ENCODE results near the gene KPNA6. TPM values are rescaled to one million over a fixed set of nuclear protein-coding genes. Genes with fewer than 3 reads are reported as not detected.

Gene KPNA6
- total RNA-seq, 1 donor from 2014 or later, result 28.7 TPM

DNA sequence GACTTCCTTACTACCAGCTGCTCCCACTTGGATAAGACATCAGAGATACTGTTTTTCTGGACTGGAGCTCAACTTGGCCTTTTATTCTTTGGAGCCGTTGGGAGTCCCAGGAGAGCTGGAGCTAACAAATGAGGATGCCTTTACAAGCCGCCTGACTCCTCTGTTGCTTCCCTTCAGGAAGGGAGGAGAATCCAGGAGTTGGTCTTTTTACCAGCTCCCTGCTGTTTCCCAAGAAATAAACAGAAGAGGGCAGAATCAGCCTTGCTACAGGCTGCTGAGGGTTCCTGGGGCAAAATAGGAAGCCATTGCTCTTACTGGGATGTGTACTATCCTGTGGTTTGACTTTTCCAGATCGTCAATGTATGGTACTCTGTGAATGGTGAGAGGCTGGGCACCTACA lies 115.8 kb downstream of the KPNA6 start:
- Histone ChIP-seq H3K27ac (peak overlapping the region; percentile 87), H3K9me3 (no peaks in the 10 kb centered on the region), H3K36me3 (peaks cover 0 to 46% of the 10 kb centered on the region in 2 donors), H3K4me1 (peaks cover 28% of the 10 kb centered on the region), H3K27me3 (no peaks in the 10 kb centered on the region), H3K4me3 (peak overlapping the region in 1 of 2 donors; percentile 95)
- intact Hi-C loops (cut with DNase I), result loop anchor here (10.0 kb wide), 1 partner anchor 171 kb away; the partner anchor contains the start of gene BSDC1
- no peak for DNase-seq (ENCODE audit: extremely low spot score in 2 of 2)
- TF ChIP-seq POLR2AphosphoS5 (IDR thresholded peaks at IDR 0.05; ENCODE audit: insufficient read depth in 1 of 2, low read depth in 1 of 2) (no peak), POLR2A (IDR thresholded peaks at IDR 0.05) (no peak)
- TF ChIP-seq, protein P1, sequence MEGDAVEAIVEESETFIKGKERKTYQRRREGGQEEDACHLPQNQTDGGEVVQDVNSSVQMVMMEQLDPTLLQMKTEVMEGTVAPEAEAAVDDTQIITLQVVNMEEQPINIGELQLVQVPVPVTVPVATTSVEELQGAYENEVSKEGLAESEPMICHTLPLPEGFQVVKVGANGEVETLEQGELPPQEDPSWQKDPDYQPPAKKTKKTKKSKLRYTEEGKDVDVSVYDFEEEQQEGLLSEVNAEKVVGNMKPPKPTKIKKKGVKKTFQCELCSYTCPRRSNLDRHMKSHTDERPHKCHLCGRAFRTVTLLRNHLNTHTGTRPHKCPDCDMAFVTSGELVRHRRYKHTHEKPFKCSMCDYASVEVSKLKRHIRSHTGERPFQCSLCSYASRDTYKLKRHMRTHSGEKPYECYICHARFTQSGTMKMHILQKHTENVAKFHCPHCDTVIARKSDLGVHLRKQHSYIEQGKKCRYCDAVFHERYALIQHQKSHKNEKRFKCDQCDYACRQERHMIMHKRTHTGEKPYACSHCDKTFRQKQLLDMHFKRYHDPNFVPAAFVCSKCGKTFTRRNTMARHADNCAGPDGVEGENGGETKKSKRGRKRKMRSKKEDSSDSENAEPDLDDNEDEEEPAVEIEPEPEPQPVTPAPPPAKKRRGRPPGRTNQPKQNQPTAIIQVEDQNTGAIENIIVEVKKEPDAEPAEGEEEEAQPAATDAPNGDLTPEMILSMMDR (IDR thresholded peaks at IDR 0.05), result no peak

DNA sequence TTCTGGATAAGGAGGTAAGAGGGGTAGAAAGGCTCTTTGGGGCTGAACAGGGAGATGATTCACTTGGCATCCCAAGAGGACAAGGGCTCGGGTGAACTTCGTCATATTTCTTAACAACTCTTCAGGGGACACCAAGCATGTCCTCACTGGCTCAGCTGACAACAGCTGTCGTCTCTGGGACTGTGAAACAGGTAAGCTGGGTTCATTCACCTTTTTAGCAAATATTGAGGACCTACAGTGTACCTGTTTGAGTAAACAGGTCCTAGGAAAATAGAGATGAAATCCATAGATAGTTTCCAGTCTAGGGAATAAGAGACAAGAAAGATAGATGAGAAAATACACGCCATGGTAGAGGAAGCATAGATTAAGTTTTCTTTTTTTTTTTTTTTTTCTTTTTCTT lies 116.4 kb downstream of the KPNA6 start:
- H3K27ac ChIP-seq, result no peak overlapping the region
- H3K36me3 ChIP-seq, result peaks cover 0 to 52% of the 10 kb centered on the region in 2 donors
- H3K27me3 ChIP-seq, result no peaks in the 10 kb centered on the region
- H3K9me3 ChIP-seq, result no peaks in the 10 kb centered on the region
- peaks cover 28% of the 10 kb centered on the region for H3K4me1 ChIP-seq
- no peak for DNase-seq (ENCODE audit: extremely low spot score in 2 of 2)
- TF ChIP-seq POLR2AphosphoS5 (IDR thresholded peaks at IDR 0.05; ENCODE audit: insufficient read depth in 1 of 2, low read depth in 1 of 2), result no peak
- no peak for TF ChIP-seq POLR2A (IDR thresholded peaks at IDR 0.05)
- TF ChIP-seq, protein P1 (IDR thresholded peaks at IDR 0.05), result no peak
- intact Hi-C loops (cut with DNase I), result loop anchor here (10.0 kb wide), 1 partner anchor 171 kb away; the partner anchor contains the start of gene BSDC1
- H3K4me3 ChIP-seq, result no peak overlapping the region

Small RNA genes lying within 50 kb of the gene (microRNA-seq; reads per million reads assigned to microRNA genes)
- gene MIR5585 (ENCODE audit: borderline number of aligned reads, borderline replicate concordance), result not detected

Small RNA genes lying within 50 kb of the gene (small RNA-seq; reads per million reads assigned to genes)
- not detected for gene MIR5585
- gene RF00017, result not detected

Other genes with a start within 250 kb of the KPNA6 start
- gene PTP4A2, start 169.7 kb upstream of the KPNA6 start, total RNA-seq, result 112 TPM
- gene KHDRBS1, start 94.2 kb upstream of the KPNA6 start, total RNA-seq, result 104 TPM
- gene TMEM39B, start 35.1 kb upstream of the KPNA6 start, total RNA-seq, result 8.3 TPM
- gene TXLNA, start 71.6 kb downstream of the KPNA6 start, total RNA-seq, result 45.7 TPM
- 2.9 TPM for gene CCDC28B, start 92.5 kb downstream of the KPNA6 start, total RNA-seq
- gene IQCC, start 97.6 kb downstream of the KPNA6 start, total RNA-seq, result not detected
- gene DCDC2B, start 101.0 kb downstream of the KPNA6 start, total RNA-seq, result not detected
- 8.3 TPM for gene TMEM234, start 114.3 kb downstream of the KPNA6 start, total RNA-seq
- 164 TPM for gene EIF3I, start 114.4 kb downstream of the KPNA6 start, total RNA-seq
- 3.7 TPM for gene FAM167B, start 139.2 kb downstream of the KPNA6 start, total RNA-seq
- 6.4 TPM for gene LCK, start 143.2 kb downstream of the KPNA6 start, total RNA-seq
- gene HDAC1, start 184.0 kb downstream of the KPNA6 start, total RNA-seq, result 65.6 TPM
- 36.8 TPM for gene MARCKSL1, start 228.2 kb downstream of the KPNA6 start, total RNA-seq

Data from vagina (tissue), 2 donors.